Adrenal gland (tissue), 5 donors: ENCODE results near the gene DGKA.

ENCODE experiments used
- CTCF ChIP-seq, 6 experiments: fragments of 450-650 bp in 4 of 6; fragments of 200-600 bp in 2 of 6; sonication (generic) in 1 of 6; IDR thresholded peaks; 1 replicate in 5 of 6; 2 replicates in 1 of 6; pipeline versions ENCODE4 v1.5.1 to v1.8.0; 2016 to 2021; ENCODE audit warnings: antibody characterized with exemption in 6 of 6, mild to moderate bottlenecking in 2 of 6, moderate library complexity in 1 of 6
- POLR2A ChIP-seq, 2 donors: fragments of 450-650 bp; IDR thresholded peaks; one replicate each; pipeline ENCODE4 v1.6.1; 2017; ENCODE audit warnings: antibody characterized with exemption in 2 of 2, mild to moderate bottlenecking in 2 of 2, moderate library complexity in 1 of 2
- donor health status: DM: no; HTN: no; CAD: no.

- no peak for TF ChIP-seq POLR2A (IDR thresholded peaks at IDR 0.05)
- no peak for TF ChIP-seq CTCF (IDR thresholded peaks at IDR 0.05)
These were observed 21.5 kb upstream of the DGKA start for GRCh38 chr12:55909513-55909884.
